ENCODE results near the gene HEG1. TPM values are rescaled to one million over a fixed set of nuclear protein-coding genes. Genes with fewer than 3 reads are reported as not detected.

The HEG1 gene
- total RNA-seq, 1 experiment from 2014 or later = 14.6 TPM

- no peaks in the 10 kb centered on the region for H3K27me3 Mint-ChIP-seq (ENCODE audit: low read depth)
- H3K27ac Mint-ChIP-seq = no peak overlapping the region
- ATAC-seq (no peak), DNase-seq (ENCODE audit: low spot score) (no peak)
- H3K36me3 Mint-ChIP-seq = peaks cover 17% of the 10 kb centered on the region
- no peak overlapping the region for H3K4me3 Mint-ChIP-seq
- CTCF ChIA-PET = no interaction called here
- POLR2A ChIA-PET = no interaction called here
- peaks cover 15% of the 10 kb centered on the region for H3K9me3 Mint-ChIP-seq
- TF ChIP-seq ZNF281 (CRISPR knock-in tag; IDR thresholded peaks at IDR 0.05) = no peak
- TF ChIP-seq, protein P1, sequence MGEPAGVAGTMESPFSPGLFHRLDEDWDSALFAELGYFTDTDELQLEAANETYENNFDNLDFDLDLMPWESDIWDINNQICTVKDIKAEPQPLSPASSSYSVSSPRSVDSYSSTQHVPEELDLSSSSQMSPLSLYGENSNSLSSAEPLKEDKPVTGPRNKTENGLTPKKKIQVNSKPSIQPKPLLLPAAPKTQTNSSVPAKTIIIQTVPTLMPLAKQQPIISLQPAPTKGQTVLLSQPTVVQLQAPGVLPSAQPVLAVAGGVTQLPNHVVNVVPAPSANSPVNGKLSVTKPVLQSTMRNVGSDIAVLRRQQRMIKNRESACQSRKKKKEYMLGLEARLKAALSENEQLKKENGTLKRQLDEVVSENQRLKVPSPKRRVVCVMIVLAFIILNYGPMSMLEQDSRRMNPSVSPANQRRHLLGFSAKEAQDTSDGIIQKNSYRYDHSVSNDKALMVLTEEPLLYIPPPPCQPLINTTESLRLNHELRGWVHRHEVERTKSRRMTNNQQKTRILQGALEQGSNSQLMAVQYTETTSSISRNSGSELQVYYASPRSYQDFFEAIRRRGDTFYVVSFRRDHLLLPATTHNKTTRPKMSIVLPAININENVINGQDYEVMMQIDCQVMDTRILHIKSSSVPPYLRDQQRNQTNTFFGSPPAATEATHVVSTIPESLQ (CRISPR knock-in tag; IDR thresholded peaks at IDR 0.05) = no peak
- no peak for TF ChIP-seq ZNF232 (CRISPR knock-in tag; IDR thresholded peaks at IDR 0.05)
- no peak for TF ChIP-seq E2F1 (CRISPR knock-in tag; IDR thresholded peaks at IDR 0.05)
- no peak for TF ChIP-seq ZNF416 (CRISPR knock-in tag; IDR thresholded peaks at IDR 0.05)
- TF ChIP-seq, protein P2, sequence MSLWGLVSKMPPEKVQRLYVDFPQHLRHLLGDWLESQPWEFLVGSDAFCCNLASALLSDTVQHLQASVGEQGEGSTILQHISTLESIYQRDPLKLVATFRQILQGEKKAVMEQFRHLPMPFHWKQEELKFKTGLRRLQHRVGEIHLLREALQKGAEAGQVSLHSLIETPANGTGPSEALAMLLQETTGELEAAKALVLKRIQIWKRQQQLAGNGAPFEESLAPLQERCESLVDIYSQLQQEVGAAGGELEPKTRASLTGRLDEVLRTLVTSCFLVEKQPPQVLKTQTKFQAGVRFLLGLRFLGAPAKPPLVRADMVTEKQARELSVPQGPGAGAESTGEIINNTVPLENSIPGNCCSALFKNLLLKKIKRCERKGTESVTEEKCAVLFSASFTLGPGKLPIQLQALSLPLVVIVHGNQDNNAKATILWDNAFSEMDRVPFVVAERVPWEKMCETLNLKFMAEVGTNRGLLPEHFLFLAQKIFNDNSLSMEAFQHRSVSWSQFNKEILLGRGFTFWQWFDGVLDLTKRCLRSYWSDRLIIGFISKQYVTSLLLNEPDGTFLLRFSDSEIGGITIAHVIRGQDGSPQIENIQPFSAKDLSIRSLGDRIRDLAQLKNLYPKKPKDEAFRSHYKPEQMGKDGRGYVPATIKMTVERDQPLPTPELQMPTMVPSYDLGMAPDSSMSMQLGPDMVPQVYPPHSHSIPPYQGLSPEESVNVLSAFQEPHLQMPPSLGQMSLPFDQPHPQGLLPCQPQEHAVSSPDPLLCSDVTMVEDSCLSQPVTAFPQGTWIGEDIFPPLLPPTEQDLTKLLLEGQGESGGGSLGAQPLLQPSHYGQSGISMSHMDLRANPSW (CRISPR knock-in tag; conservative IDR thresholded peaks at IDR 0.05; ENCODE audit: low read depth) = no peak
- no peak for TF ChIP-seq MLX (CRISPR knock-in tag; IDR thresholded peaks at IDR 0.05)
- TF ChIP-seq RORB (CRISPR knock-in tag; IDR thresholded peaks at IDR 0.05) = no peak
- no peak for TF ChIP-seq RELA (CRISPR knock-in tag; IDR thresholded peaks at IDR 0.05; ENCODE audit: borderline replicate concordance)
- no peak for TF ChIP-seq CBFB (CRISPR knock-in tag; IDR thresholded peaks at IDR 0.05; ENCODE audit: low read depth)
- TF ChIP-seq NFYB (CRISPR knock-in tag; conservative IDR thresholded peaks at IDR 0.05; ENCODE audit: low read depth) = no peak
- TF ChIP-seq, protein P3, sequence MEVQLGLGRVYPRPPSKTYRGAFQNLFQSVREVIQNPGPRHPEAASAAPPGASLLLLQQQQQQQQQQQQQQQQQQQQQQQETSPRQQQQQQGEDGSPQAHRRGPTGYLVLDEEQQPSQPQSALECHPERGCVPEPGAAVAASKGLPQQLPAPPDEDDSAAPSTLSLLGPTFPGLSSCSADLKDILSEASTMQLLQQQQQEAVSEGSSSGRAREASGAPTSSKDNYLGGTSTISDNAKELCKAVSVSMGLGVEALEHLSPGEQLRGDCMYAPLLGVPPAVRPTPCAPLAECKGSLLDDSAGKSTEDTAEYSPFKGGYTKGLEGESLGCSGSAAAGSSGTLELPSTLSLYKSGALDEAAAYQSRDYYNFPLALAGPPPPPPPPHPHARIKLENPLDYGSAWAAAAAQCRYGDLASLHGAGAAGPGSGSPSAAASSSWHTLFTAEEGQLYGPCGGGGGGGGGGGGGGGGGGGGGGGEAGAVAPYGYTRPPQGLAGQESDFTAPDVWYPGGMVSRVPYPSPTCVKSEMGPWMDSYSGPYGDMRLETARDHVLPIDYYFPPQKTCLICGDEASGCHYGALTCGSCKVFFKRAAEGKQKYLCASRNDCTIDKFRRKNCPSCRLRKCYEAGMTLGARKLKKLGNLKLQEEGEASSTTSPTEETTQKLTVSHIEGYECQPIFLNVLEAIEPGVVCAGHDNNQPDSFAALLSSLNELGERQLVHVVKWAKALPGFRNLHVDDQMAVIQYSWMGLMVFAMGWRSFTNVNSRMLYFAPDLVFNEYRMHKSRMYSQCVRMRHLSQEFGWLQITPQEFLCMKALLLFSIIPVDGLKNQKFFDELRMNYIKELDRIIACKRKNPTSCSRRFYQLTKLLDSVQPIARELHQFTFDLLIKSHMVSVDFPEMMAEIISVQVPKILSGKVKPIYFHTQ (CRISPR knock-in tag; IDR thresholded peaks at IDR 0.05) = no peak
- H3K4me1 Mint-ChIP-seq = no peaks in the 10 kb centered on the region
These were observed 79.4 kb downstream of the HEG1 start for GRCh38 chr3:124976383-124976782.

DNA sequence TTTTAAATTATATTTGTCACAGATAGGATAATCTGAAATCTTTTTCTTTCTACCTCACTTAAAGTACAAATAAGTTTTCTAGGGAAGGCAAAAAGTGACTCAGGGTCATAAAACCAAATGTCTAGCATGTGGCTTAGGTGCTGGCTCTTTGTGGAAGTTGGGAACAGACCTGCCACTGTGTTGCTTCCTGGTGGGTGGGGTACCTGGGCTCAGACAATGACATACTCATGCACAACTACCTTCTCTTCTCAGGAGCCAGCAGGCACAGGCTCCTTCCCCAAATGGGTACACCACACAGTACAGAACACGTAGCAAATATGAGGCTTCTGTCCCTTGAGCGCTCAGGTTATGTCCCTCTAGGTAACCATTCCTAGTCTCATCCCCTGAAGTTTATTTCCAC lies 81.1 kb downstream of the HEG1 start:
- DNase-seq (ENCODE audit: low spot score) (no peak), ATAC-seq (no peak)
- ChIA-PET POLR2A (no interaction called here), CTCF (interaction anchor here (1.2 to 1.5 kb wide), 2 partner anchors 47 to 74 kb away, joined by 3 read pairs; no protein-coding TSS in a partner anchor)
- Mint-ChIP-seq H3K27me3 (ENCODE audit: low read depth) (no peaks in the 10 kb centered on the region), H3K4me3 (no peak overlapping the region), H3K36me3 (peaks cover 17% of the 10 kb centered on the region), H3K27ac (no peak overlapping the region), H3K4me1 (no peaks in the 10 kb centered on the region), H3K9me3 (peaks cover 15% of the 10 kb centered on the region)
- TF ChIP-seq, protein P4, sequence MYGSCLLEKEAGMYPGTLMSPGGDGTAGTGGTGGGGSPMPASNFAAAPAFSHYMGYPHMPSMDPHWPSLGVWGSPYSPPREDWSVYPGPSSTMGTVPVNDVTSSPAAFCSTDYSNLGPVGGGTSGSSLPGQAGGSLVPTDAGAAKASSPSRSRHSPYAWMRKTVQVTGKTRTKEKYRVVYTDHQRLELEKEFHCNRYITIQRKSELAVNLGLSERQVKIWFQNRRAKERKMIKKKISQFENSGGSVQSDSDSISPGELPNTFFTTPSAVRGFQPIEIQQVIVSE (CRISPR knock-in tag; IDR thresholded peaks at IDR 0.05; ENCODE audit: borderline replicate concordance) = no peak
